ENCODE data around the gene CDC42SE2. TPM values are rescaled to one million over a fixed set of nuclear protein-coding genes. Genes with fewer than 3 reads are reported as not detected.
A peak's percentile ranks its signal among the peaks of the same experiment; 100 is the strongest.

CDC42SE2 gene
- total RNA-seq, 1 donor from 2014 or later, result 73.2 TPM

DNA sequence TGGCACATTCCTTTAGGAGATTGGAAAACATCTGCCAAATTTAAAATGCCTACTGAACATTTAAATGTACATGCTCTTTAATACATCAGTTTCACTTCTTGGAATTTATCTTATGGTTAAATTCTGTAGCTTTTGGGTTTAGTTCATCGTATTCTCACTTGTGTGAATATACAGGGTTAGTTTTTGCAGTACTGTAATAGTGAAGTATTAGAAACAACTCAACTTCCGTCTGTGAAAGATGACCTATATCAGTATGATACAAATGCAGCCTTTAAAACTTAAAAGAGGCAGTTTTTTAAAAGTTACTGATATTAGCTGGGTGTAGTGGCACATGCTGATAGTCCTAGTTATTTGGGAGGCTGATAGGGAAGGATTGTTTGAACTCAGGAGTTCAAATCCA, 57.2 kb downstream of the CDC42SE2 start:
- DNase-seq (ENCODE audit: low read depth), result no peak
- TF ChIP-seq, protein P1, sequence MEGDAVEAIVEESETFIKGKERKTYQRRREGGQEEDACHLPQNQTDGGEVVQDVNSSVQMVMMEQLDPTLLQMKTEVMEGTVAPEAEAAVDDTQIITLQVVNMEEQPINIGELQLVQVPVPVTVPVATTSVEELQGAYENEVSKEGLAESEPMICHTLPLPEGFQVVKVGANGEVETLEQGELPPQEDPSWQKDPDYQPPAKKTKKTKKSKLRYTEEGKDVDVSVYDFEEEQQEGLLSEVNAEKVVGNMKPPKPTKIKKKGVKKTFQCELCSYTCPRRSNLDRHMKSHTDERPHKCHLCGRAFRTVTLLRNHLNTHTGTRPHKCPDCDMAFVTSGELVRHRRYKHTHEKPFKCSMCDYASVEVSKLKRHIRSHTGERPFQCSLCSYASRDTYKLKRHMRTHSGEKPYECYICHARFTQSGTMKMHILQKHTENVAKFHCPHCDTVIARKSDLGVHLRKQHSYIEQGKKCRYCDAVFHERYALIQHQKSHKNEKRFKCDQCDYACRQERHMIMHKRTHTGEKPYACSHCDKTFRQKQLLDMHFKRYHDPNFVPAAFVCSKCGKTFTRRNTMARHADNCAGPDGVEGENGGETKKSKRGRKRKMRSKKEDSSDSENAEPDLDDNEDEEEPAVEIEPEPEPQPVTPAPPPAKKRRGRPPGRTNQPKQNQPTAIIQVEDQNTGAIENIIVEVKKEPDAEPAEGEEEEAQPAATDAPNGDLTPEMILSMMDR (IDR thresholded peaks at IDR 0.05; ENCODE audit: insufficient read depth, low read length, severe bottlenecking), result no peak
- Histone ChIP-seq H3K4me3 (ENCODE audit: low read depth, low read length) (no peak overlapping the region), H3K27me3 (ENCODE audit: control insufficient read depth, insufficient read depth, low read length) (no peaks in the 10 kb centered on the region), H3K36me3 (ENCODE audit: control insufficient read depth, insufficient read depth, low read length) (no peaks in the 10 kb centered on the region)
- no peak for FAIRE-seq

DNA sequence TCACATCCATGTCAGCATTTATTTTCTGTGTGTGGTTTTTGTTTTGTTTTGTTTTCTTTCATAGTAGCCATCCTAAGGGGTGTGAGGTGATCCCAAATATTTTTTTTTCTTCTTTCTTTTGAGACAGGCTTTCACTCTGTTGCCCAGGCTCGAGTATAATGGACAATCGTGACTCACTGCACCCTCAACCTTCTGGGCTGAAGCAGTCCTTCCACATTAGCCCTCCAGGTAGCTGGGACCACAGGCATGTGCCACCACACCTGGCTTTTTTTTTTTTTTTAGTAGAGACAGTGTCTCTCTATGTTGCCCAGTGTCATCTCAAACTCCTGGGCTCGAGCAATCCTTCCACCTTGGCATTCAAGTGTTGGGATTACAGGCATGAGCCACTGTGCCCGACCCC, 59.1 kb downstream of the CDC42SE2 start:
- FAIRE-seq (no peak), DNase-seq (ENCODE audit: low read depth) (peak; percentile 44)
- Histone ChIP-seq H3K27me3 (ENCODE audit: control insufficient read depth, insufficient read depth, low read length) (no peaks in the 10 kb centered on the region), H3K36me3 (ENCODE audit: control insufficient read depth, insufficient read depth, low read length) (no peaks in the 10 kb centered on the region), H3K4me3 (ENCODE audit: low read depth, low read length) (no peak overlapping the region)
- TF ChIP-seq, protein P1 (IDR thresholded peaks at IDR 0.05; ENCODE audit: insufficient read depth, low read length, severe bottlenecking), result no peak

DNA sequence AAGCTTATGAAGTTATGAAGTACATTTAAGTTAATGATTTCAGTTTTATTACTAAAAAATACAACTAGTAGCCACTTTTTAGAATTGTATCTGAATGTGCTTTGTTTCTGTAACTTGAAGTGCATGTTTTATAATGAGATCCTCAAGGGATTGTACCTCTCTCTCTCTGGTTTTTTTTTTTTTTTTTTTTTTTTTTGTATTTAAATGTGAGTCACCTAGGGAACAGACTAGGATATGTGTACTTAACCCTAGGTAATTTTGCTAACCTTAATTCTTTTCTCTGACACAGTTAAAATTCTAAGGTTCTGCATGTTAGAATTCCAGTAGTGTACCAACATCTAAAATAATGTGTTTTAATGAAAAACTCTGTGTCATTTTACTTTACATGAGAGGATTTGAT, 59.5 kb downstream of the CDC42SE2 start:
- DNase-seq (ENCODE audit: low read depth), result peak; percentile 58
- H3K4me3 ChIP-seq (ENCODE audit: low read depth, low read length), result no peak overlapping the region
- FAIRE-seq, result no peak
- no peaks in the 10 kb centered on the region for H3K27me3 ChIP-seq (ENCODE audit: control insufficient read depth, insufficient read depth, low read length)
- TF ChIP-seq, protein P1 (IDR thresholded peaks at IDR 0.05; ENCODE audit: insufficient read depth, low read length, severe bottlenecking), result no peak
- no peaks in the 10 kb centered on the region for H3K36me3 ChIP-seq (ENCODE audit: control insufficient read depth, insufficient read depth, low read length)

DNA sequence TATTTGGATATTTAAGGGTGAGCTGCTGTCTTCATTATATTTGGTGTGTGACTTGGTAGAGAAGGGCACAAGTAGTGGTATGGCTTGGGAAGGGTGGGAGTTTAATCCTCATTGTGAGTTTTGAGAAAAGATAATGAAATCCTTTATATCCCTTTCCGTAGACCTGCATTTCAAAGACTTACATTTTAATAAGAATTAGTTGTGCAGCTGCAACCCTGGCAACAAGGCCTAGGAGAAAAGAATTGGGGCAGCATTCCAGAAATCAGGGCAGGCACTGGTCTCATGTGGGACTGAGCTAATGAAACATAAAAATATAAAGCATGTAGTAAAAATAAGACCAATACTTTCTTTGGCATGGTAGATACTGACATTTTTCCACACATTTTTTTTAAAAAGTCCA, 60.5 kb downstream of the CDC42SE2 start:
- DNase-seq (ENCODE audit: low read depth) (no peak), FAIRE-seq (no peak)
- no peaks in the 10 kb centered on the region for H3K36me3 ChIP-seq (ENCODE audit: control insufficient read depth, insufficient read depth, low read length)
- no peaks in the 10 kb centered on the region for H3K27me3 ChIP-seq (ENCODE audit: control insufficient read depth, insufficient read depth, low read length)
- TF ChIP-seq, protein P1 (IDR thresholded peaks at IDR 0.05; ENCODE audit: insufficient read depth, low read length, severe bottlenecking), result no peak
- H3K4me3 ChIP-seq (ENCODE audit: low read depth, low read length), result no peak overlapping the region

DNA sequence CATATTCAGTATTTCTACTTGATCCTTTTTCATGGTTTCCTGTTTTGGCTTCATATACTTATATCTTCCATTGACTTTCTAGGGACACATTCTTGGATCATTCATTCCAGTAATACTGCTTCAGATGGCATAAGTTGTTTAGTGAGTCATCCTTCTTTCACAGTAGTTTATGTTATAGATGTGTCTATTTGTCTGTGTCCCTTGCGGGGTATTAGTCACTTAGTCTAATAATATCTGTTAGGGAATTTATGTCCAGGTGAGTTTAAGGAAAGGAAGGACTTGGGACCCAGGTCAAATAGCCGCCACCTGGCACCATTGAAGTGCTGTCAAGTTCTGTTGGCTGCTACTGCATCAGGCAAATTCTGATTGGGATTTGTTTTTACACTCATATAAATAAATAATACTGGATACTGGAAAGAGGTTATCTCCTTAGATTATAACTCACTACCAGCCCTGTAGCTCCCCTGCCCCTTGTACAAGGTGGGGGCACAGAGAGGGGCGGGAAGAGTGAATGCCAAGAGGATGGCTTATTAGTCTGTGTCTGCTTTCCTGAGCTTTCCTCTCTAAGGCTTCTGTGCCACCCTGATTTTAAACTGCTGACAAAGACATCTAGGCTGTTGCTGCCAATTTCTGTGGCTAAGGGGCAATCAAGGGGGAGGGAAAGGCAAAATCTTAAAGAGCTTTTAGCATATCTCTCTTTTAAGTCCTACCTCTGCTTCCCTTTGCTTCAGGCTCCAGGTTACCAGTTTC, 64.9 kb downstream of the CDC42SE2 start:
- Histone ChIP-seq H3K27me3 (ENCODE audit: control insufficient read depth, insufficient read depth, low read length) (no peaks in the 10 kb centered on the region), H3K4me3 (ENCODE audit: low read depth, low read length) (no peak overlapping the region), H3K36me3 (ENCODE audit: control insufficient read depth, insufficient read depth, low read length) (no peaks in the 10 kb centered on the region)
- TF ChIP-seq, protein P1 (IDR thresholded peaks at IDR 0.05; ENCODE audit: insufficient read depth, low read length, severe bottlenecking), result no peak
- no peak for FAIRE-seq
- DNase-seq (ENCODE audit: low read depth), result peak; percentile 88

DNA sequence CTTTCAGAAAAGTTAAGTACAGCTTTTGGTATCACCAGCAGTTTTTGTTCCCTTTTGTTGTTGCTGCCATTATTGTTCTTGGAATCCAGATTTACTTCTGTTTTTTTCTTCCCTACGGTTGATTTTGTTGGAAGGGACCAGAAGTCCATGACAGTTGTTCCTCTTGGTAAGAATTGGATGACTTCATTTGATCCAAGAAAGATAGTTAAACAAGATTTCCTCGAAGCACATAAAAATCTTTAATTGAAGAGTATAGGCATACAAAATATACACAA, 65.4 kb downstream of the CDC42SE2 start:
- Histone ChIP-seq H3K27me3 (ENCODE audit: control insufficient read depth, insufficient read depth, low read length) (no peaks in the 10 kb centered on the region), H3K4me3 (ENCODE audit: low read depth, low read length) (no peak overlapping the region), H3K36me3 (ENCODE audit: control insufficient read depth, insufficient read depth, low read length) (no peaks in the 10 kb centered on the region)
- DNase-seq (ENCODE audit: low read depth), result no peak
- FAIRE-seq, result no peak
- TF ChIP-seq, protein P1 (IDR thresholded peaks at IDR 0.05; ENCODE audit: insufficient read depth, low read length, severe bottlenecking), result no peak
